Endothelial cell of umbilical vein (primary cell): Measurements from ENCODE around the gene TUBA4A. TPM values are rescaled to one million over a fixed set of nuclear protein-coding genes. Genes with fewer than 3 reads are reported as not detected.

Experiments
- BruUV-seq: library from RNA; stranded (reverse); fragments of 400-500 nt; replicated peaks from 2 replicates; lab custom pipeline; 2021; lab: Mats Ljungman, UMichigan
- CTCF ChIA-PET: fragments of 300-600, 350-600 bp; sonication (Branson Sonifier 250); formaldehyde crosslinking; loops from one replicate; lab custom pipeline; 2021; ENCODE audit warnings: antibody characterized with exemption, inconsistent platforms; lab: Charles Lee
- POLR2A ChIA-PET: fragments of 300-600, 350-600 bp; sonication (Branson Sonifier 250); formaldehyde crosslinking; loops from one replicate; lab custom pipeline; 2021; ENCODE audit warnings: antibody characterized with exemption, inconsistent platforms; lab: Charles Lee
- DNase-seq: peaks from one replicate; pipeline ENCODE4 v3.0.0-alpha.2; 2011; ENCODE audit warnings: low read depth, low spot score
- FAIRE-seq: peaks from 2 replicates; lab custom pipeline; 2011; peaks lifted over from hg19 to GRCh38; lab: Jason Lieb, UNC
- H2AFZ ChIP-seq: 2 replicates; pipeline ENCODE4 v1.6.0; 2012; ENCODE audit warnings: low read depth, low read length, control low read depth, inconsistent platforms
- H3K27ac ChIP-seq: 2 replicates; pipeline ENCODE4 v1.5.1; 2011; ENCODE audit warnings: low read depth, mild to moderate bottlenecking, control low read depth, low read length, moderate library complexity; ENCODE audit not compliant: insufficient read depth
- H3K27me3 ChIP-seq, 2 experiments: 2 replicates each; pipeline versions ENCODE4 v1.6.0 to v1.6.1; 2011; ENCODE audit warnings: low read length in 2 of 2, mixed read lengths in 1 of 2; ENCODE audit not compliant: control insufficient read depth in 2 of 2, insufficient read depth in 2 of 2
- H3K36me3 ChIP-seq, 2 experiments: 2 replicates in 1 of 2; 3 replicates in 1 of 2; pipeline ENCODE4 v1.5.1; 2011; ENCODE audit warnings: low read length in 2 of 2, mild to moderate bottlenecking in 1 of 2, moderate library complexity in 1 of 2; ENCODE audit not compliant: control insufficient read depth in 2 of 2, insufficient read depth in 2 of 2; ENCODE audit errors: extremely low read depth in 1 of 2
- H3K4me1 ChIP-seq: 3 replicates; pipeline ENCODE4 v1.5.1; 2011; ENCODE audit warnings: mild to moderate bottlenecking, low read length; ENCODE audit not compliant: control insufficient read depth, insufficient read depth; ENCODE audit errors: extremely low read depth
- H3K4me2 ChIP-seq: 2 replicates; pipeline ENCODE4 v1.6.1; 2011; ENCODE audit warnings: low read length, control low read depth, mixed read lengths; ENCODE audit not compliant: insufficient read depth
- H3K4me3 ChIP-seq, 3 experiments: fragments of 200-600 bp in 1 of 3; sonication (generic), shearing (Covaris generic) in 1 of 3; replicated peaks in 1 of 3; 2 replicates each; pipeline ENCODE4 v1.5.1; 2011 to 2016; ENCODE audit warnings: control low read depth in 3 of 3, low read length in 3 of 3, mild to moderate bottlenecking in 2 of 3, inconsistent platforms in 1 of 3, low read depth in 1 of 3, moderate library complexity in 1 of 3; ENCODE audit not compliant: insufficient read depth in 1 of 3
- H3K79me2 ChIP-seq: 2 replicates; pipeline ENCODE4 v1.6.0; 2012; ENCODE audit warnings: low read length, inconsistent platforms; ENCODE audit not compliant: control insufficient read depth, insufficient read depth
- H3K9ac ChIP-seq: replicated peaks from 2 replicates; pipeline ENCODE3; 2011; ENCODE audit warnings: low read length, control low read depth; ENCODE audit not compliant: insufficient read depth; ENCODE audit errors: extremely low read depth
- H3K9me1 ChIP-seq: replicated peaks from 3 replicates; pipeline ENCODE4 v1.6.0; 2011; ENCODE audit warnings: mild to moderate bottlenecking, low read length; ENCODE audit not compliant: control insufficient read depth, insufficient read depth; ENCODE audit errors: extremely low read depth
- H3K9me3 ChIP-seq: replicated peaks from 2 replicates; pipeline ENCODE4 v1.5.1; 2012; ENCODE audit warnings: low read length, inconsistent platforms; ENCODE audit not compliant: control insufficient read depth, insufficient read depth
- H4K20me1 ChIP-seq: replicated peaks from 2 replicates; pipeline ENCODE3; 2011; ENCODE audit warnings: mild to moderate bottlenecking, low read length; ENCODE audit not compliant: control insufficient read depth, insufficient read depth; ENCODE audit errors: extremely low read depth
- CTCF ChIP-seq, 2 donors: IDR thresholded peaks; 1 replicate in 1 of 2; 2 replicates in 1 of 2; pipeline ENCODE4 v1.5.1; 2011; ENCODE audit warnings: low read length in 2 of 2, mild to moderate bottlenecking in 2 of 2, moderate library complexity in 2 of 2, control low read depth in 1 of 2, inconsistent platforms in 1 of 2, low read depth in 1 of 2; ENCODE audit not compliant: insufficient read depth in 1 of 2; ENCODE audit errors: extremely low read depth in 1 of 2
- EZH2 ChIP-seq: IDR thresholded peaks from 2 replicates; pipeline ENCODE4 v1.6.1; 2012; ENCODE audit warnings: borderline replicate concordance, low read depth, mild to moderate bottlenecking, moderate library complexity, low read length, inconsistent platforms; ENCODE audit not compliant: severe bottlenecking
- FOS ChIP-seq: IDR thresholded peaks from 2 replicates; pipeline ENCODE4 v1.6.1; 2011; ENCODE audit warnings: mild to moderate bottlenecking, low read length, moderate library complexity, borderline replicate concordance; ENCODE audit not compliant: insufficient read depth
- GATA2 ChIP-seq: IDR thresholded peaks from 2 replicates; pipeline ENCODE4 v1.7.0; 2011; ENCODE audit warnings: low read depth, mild to moderate bottlenecking, moderate library complexity, mixed read lengths, low read length; ENCODE audit not compliant: insufficient read length, insufficient read depth
- JUN ChIP-seq: IDR thresholded peaks from 2 replicates; pipeline ENCODE4 v1.6.1; 2011; ENCODE audit warnings: borderline replicate concordance, low read depth; ENCODE audit not compliant: insufficient read length, insufficient read depth
- MAX ChIP-seq: IDR thresholded peaks from 2 replicates; pipeline ENCODE4 v1.6.1; 2011; ENCODE audit not compliant: insufficient read depth, insufficient read length
- MYC ChIP-seq: IDR thresholded peaks from one replicate; pipeline ENCODE4 v1.6.1; 2011; ENCODE audit warnings: mild to moderate bottlenecking, low read depth, low read length
- POLR2A ChIP-seq: IDR thresholded peaks from 2 replicates; pipeline ENCODE4 v1.6.1; 2012; ENCODE audit warnings: low read depth, mild to moderate bottlenecking, control low read depth, low read length
- POLR2AphosphoS5 ChIP-seq: IDR thresholded peaks from 2 replicates; pipeline ENCODE4 v1.6.1; 2012; ENCODE audit warnings: low read depth, mild to moderate bottlenecking, control low read depth, low read length, moderate library complexity; ENCODE audit not compliant: insufficient read depth
- dilution Hi-C: fragments of 300-500 bp; cut with MboI; formaldehyde crosslinking; loops from one replicate; pipeline ENCODE4 v1.15.0; 2019; ENCODE audit warnings: low sequenced_read_pairs; ENCODE audit not compliant: extremely low pct_ligation_motif_present
- intact Hi-C: fragments of 100-400 bp; cut with micrococcal nuclease; formaldehyde crosslinking; loops from one replicate; pipeline ENCODE4 v1.10.0; 2022
- polyA plus RNA-seq, 4 experiments: library from polyadenylated mRNA; depleted of rRNA in 3 of 4; stranded (reverse) in 3 of 4; unstranded in 1 of 4; fragments of >200 nt; gene quantifications; 2 replicates each; pipeline versions ENCODE4 v1.2.1 to v1.2.3, GENCODE V29; 2011 to 2012; ENCODE audit warnings: missing spikeins in 1 of 4
- total RNA-seq: library from RNA; stranded (reverse); gene quantifications from 2 replicates; pipeline ENCODE4 v1.2.3, GENCODE V29; 2021

Gene TUBA4A
- total and polyA plus RNA-seq, 2 donors (not counting 3 experiments of a cell fraction or from before 2014, with no cell fraction given), result 16.5 to 24.8 TPM

GRCh38 chr2:219280651-219281050 lies 26.9 kb upstream of the TUBA4A start:
- Histone ChIP-seq H3K4me2 (no peak overlapping the region), H3K9me3 (no peaks in the 10 kb centered on the region), H4K20me1 (no peaks in the 10 kb centered on the region), H3K9me1 (no peaks in the 10 kb centered on the region), H3K4me3 (no peak overlapping the region), H3K27ac (no peak overlapping the region), H3K79me2 (no peaks in the 10 kb centered on the region), H3K27me3 (no peaks in the 10 kb centered on the region), H3K36me3 (peaks cover 0 to 21% of the 10 kb centered on the region in 2 experiments), H3K9ac (no peak overlapping the region), H3K4me1 (peaks cover 17% of the 10 kb centered on the region), H2AFZ (no peak overlapping the region)
- ChIA-PET CTCF (interaction anchor here (12.6 kb wide), 1 partner anchor 14 kb away, joined by 253 read pairs; no protein-coding TSS in a partner anchor), POLR2A (interaction anchor here (1.9 kb wide), 1 partner anchor 36 kb away, joined by 6 read pairs; the partner anchor contains the start of genes GLB1L and STK16)
- DNase-seq (no peak), FAIRE-seq (no peak)
- intact Hi-C loops (no loop called here), dilution Hi-C loops (no loop called here)
- no TSS peak for BruUV-seq
- no peak for TF ChIP-seq EZH2
- no peak for TF ChIP-seq POLR2A

- FAIRE-seq (no peak), DNase-seq (no peak)
- H3K4me3 ChIP-seq, result peak overlapping the region in 2 of 3 experiments; percentile 47 to 55
- TSS peak; percentile 35 for BruUV-seq
- H3K79me2 ChIP-seq, result no peaks in the 10 kb centered on the region
- peaks cover 17% of the 10 kb centered on the region for H3K4me1 ChIP-seq
- H4K20me1 ChIP-seq, result no peaks in the 10 kb centered on the region
- H3K9ac ChIP-seq, result peak overlapping the region; percentile 74
- ChIA-PET POLR2A (interaction anchor here (1.0 to 1.9 kb wide), 2 partner anchors 35 to 108 kb away, joined by 3 to 6 read pairs; partner anchors contain the start of genes DNPEP, GLB1L and STK16), CTCF (interaction anchor here (1.4 to 12.6 kb wide), 4 partner anchors 15 to 74 kb away, joined by 6 to 253 read pairs (median 12); partner anchors contain the start of genes ANKZF1, ATG9A, GLB1L and STK16)
- intact Hi-C loops, result loop anchor here (1.0 to 5.0 kb wide), 9 partner anchors 14 to 120 kb away; partner anchors contain the start of genes ABCB6, DNPEP, GLB1L and NHEJ1
- H3K36me3 ChIP-seq, result peaks cover 0 to 18% of the 10 kb centered on the region in 2 experiments
- H3K4me2 ChIP-seq, result peak overlapping the region; percentile 76
- TF ChIP-seq EZH2, result no peak
- TF ChIP-seq POLR2A, result no peak
- no peak for TF ChIP-seq FOS
- TF ChIP-seq MYC, result no peak
- no peak for TF ChIP-seq CTCF (IDR thresholded peaks at IDR 0.05; ENCODE audit: extremely low read depth in 1 of 2, insufficient read depth in 1 of 2, low read depth in 1 of 2, low read length in 2 of 2)
- no peak for TF ChIP-seq JUN
- TF ChIP-seq MAX, result no peak
- no peak for TF ChIP-seq GATA2
- TF ChIP-seq POLR2AphosphoS5, result no peak
- dilution Hi-C loops, result no loop called here
- H3K9me1 ChIP-seq, result no peaks in the 10 kb centered on the region
- peak overlapping the region; percentile 9 for H2AFZ ChIP-seq
- H3K27ac ChIP-seq, result peak overlapping the region; percentile 85
- H3K27me3 ChIP-seq, result no peaks in the 10 kb centered on the region
- H3K9me3 ChIP-seq, result no peaks in the 10 kb centered on the region
These were observed 26.3 kb upstream of the TUBA4A start for GRCh38 chr2:219279916-219280516.
